ENCODE results near the gene ZBTB43.

ZBTB43 gene

GRCh38 chr9:126830827-126831226, 26.0 kb downstream of the ZBTB43 start:
- no peak for DNase-seq (ENCODE audit: low read depth)

DNA sequence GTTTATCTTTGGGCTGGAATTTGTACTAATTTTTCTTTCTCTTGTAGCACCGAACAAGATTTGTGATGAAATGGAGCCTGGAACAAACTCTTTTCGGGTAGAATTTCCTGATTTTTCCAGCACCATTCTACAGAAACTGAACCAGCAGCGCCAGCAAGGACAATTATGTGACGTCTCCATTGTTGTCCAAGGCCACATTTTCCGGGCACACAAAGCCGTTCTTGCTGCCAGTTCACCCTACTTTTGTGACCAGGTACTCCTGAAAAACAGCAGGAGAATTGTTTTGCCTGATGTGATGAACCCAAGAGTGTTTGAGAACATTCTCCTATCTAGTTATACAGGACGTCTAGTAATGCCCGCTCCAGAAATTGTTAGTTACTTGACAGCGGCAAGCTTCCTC, 27.6 kb downstream of the ZBTB43 start:
- no peak for DNase-seq (ENCODE audit: low read depth)

DNA sequence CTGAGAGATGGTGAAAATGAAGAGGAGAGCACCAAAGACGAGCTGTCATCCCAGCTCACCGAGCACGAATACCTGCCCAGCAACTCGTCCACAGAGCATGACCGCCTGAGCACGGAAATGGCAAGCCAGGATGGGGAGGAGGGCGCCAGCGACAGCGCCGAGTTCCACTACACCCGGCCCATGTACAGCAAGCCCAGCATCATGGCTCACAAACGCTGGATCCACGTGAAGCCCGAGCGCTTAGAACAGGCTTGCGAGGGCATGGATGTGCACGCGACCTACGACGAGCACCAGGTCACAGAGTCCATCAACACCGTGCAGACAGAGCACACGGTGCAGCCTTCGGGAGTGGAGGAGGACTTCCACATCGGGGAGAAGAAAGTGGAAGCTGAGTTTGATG, 28.2 kb downstream of the ZBTB43 start:
- no peak for DNase-seq (ENCODE audit: low read depth)

DNA sequence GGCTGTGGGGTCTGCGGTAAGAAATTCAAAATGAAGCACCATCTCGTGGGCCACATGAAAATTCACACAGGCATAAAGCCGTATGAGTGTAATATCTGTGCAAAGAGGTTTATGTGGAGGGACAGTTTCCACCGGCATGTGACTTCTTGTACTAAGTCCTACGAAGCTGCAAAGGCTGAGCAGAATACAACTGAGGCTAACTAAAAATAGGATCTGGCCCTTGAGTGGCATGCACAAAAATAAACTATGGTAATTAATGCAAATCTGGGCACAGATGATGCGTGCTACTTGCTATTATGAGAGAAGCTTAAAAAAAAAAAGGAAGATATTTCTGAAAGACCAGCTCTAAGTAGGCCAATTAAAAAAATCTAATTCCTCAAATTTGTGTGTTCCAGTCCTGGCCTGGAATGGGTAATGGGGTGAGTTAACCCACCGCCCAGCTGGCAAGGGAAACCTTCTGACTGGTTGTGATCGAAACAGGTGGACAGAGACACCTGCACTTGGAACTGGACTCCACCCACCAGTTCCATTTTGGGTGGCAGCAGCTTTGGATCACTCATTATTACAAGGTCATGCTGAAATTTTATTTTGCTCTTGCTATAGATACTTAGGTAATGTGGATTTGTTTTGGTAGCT, 29.0 kb downstream of the ZBTB43 start:
- DNase-seq (ENCODE audit: low read depth) = no peak

- no peak for DNase-seq (ENCODE audit: low read depth)
These were observed 29.8 kb downstream of the ZBTB43 start for GRCh38 chr9:126834672-126835071.

- no peak for DNase-seq (ENCODE audit: low read depth)
These were observed 31.4 kb downstream of the ZBTB43 start for GRCh38 chr9:126836216-126836615.

DNA sequence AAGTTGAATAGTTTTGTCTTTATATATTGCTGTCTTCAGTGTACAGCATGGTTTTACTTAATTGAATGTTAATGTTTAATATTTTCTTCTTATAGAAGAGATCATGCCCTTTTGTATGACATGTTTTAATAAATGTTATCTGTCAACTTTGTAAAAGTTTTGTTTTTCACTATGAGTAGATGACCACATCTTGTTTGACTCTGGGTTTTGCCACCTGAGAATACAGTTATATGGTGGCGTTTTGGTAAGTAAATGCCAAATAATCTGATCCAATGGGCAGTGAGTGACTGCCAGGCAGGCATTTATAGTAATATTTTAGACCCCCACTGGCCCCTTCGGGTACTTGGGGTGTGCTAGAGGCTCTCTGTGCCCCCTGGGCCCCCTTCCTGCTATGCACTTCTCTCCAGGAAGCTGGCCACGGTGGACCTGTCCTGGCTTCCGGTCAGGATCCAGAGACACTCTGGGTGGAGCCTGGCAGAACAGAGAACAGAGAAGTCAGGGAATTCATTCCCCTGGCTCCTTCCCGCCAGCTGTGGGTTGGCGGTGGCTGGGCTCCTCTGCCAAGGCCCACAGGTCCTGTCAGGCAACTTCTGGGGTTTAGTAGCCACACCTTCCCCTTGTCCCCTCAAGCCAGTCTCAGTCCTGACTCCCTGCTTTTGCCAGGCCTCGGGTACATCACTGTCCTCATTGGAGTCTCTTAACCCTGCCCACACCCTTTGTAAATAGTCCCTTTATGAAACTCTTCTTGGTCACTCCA, 33.4 kb downstream of the ZBTB43 start:
- DNase-seq (ENCODE audit: low read depth) = no peak

- no peak for DNase-seq (ENCODE audit: low read depth)
These were observed 34.1 kb downstream of the ZBTB43 start for GRCh38 chr9:126838895-126839294.

- DNase-seq (ENCODE audit: low read depth) = no peak
These were observed 34.5 kb downstream of the ZBTB43 start for GRCh38 chr9:126839301-126839700.

DNA sequence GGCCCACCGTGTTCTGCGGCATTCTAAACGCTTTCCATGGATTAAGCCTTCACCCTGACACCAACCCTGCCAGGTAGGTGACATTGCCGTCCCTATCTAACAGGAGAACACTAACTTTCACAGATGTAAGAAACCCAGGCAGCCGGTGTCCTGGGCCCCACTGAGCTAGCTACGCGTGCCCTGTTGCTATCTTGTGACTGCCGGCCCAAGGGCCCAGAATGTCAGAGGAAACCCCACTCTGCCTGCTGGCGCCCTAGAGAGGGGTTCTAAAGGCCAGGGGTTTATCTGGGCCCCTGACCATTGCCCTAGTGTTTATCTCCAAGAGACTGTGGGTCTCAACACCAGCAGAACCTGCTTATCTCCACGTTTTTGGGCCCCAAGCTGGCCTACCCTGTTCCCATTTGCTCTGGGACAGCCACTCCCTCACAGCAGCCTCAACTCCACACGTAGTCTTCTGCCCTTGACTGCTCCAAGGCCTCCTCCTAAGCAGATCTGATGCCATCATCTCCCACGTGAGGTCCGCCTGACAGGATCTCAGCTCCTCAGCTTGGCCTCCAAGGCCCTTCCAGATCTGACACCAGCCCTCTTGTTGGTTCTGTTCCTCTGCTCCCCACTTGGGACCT, 37.5 kb downstream of the ZBTB43 start:
- DNase-seq (ENCODE audit: low read depth) = no peak

- DNase-seq (ENCODE audit: low read depth) = no peak
These were observed 38.3 kb downstream of the ZBTB43 start for GRCh38 chr9:126842977-126843799.

GRCh38 chr9:126844085-126844484, 39.2 kb downstream of the ZBTB43 start:
- DNase-seq (ENCODE audit: low read depth) = peak; percentile 55

DNA sequence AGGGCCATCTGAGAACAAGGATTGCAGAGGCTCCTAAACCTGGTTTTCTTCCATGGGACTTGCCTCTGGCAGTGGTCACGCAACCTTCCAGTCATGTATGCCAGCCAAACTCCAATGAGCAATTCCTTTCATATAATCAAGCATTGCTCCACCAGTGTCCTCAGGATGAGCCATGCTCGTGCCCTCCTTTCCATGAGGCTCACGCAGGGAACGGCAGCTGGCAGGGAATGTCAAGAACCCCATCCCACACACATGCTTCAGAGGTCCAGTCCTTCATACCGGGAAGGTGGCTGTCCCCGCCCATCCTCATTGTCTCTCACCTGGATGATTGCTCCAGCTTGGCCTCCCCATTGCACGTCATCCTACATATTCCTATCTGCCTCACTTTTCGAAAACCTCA, 42.2 kb downstream of the ZBTB43 start:
- DNase-seq (ENCODE audit: low read depth) = no peak

DNA sequence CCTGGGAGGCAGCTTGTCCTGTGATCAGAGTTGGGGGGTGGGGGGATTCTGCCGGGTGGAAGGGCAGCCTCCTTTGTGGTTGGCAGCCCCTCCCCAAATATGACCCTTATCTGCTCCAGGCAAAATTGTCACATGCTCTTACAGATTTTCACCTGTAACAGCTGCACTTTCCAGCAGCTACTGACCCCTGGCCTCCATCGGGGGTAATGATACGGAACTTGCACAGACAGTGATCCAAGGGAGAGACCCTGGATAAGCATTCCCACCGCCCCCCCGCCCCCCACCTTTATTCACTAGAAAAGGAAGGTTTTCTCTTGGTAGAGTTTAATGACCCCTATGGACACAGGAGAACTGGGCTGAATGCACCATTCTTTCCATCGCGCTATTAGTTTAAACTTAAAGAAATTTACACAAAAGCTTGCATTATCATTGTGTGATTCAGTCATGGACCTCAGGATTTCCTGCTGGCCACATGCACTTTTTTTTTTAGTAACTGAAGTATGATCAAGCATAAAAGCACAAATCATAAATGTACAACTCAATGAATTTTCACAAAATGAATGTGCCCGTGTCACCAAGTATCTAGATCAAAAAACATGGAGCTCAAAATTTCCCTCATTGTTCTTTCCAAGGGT, 44.9 kb downstream of the ZBTB43 start:
- no peak for DNase-seq (ENCODE audit: low read depth)

GRCh38 chr9:126851286-126851880, 46.5 kb downstream of the ZBTB43 start:
- no peak for DNase-seq (ENCODE audit: low read depth)

- DNase-seq (ENCODE audit: low read depth) = no peak
These were observed 47.3 kb downstream of the ZBTB43 start for GRCh38 chr9:126852086-126852688.

GRCh38 chr9:126853667-126854066, 48.8 kb downstream of the ZBTB43 start:
- DNase-seq (ENCODE audit: low read depth) = no peak

DNA sequence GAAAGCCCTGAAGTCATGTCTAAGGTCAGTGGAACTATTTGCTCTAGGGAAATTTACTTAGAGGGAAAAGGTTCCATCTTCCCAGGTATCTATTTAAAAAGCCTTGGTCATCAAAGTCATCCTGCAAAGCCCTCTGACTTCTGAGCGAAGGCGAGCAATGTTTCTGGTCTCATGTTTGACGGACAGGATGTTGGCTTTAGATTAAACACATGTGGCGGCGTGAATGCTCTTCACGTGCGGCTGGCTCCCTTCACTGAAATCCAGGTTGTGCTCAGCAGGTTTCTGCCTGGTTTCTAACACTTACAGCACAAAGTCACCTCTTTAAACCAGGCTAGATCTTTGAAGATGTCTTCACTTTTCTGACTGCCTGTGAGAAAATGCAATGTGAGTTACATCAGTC, 49.9 kb downstream of the ZBTB43 start:
- no peak for DNase-seq (ENCODE audit: low read depth)

- DNase-seq (ENCODE audit: low read depth) = no peak
These were observed 51.6 kb downstream of the ZBTB43 start for GRCh38 chr9:126856326-126856877.

- DNase-seq (ENCODE audit: low read depth) = peak; percentile 47
These were observed 52.6 kb downstream of the ZBTB43 start for GRCh38 chr9:126857261-126857960.
